ENCODE data around the gene ADAP2.

Gene ADAP2

GRCh38 chr17:30997270-30997669, 75.5 kb downstream of the ADAP2 start:
- no peaks in the 10 kb centered on the region for H3K9me3 Mint-ChIP-seq
- no peaks in the 10 kb centered on the region for H3K27me3 Mint-ChIP-seq
- DNase-seq: no peak
- no peak overlapping the region for H3K4me3 Mint-ChIP-seq
- H3K27ac Mint-ChIP-seq: no peak overlapping the region
- H3K36me3 Mint-ChIP-seq (ENCODE audit: insufficient read depth): peaks cover 17% of the 10 kb centered on the region
- no peak for ATAC-seq (replicated peaks)
- H3K4me1 Mint-ChIP-seq (ENCODE audit: low read depth in 2 of 2): no peaks in the 10 kb centered on the region

- no peaks in the 10 kb centered on the region for H3K9me3 Mint-ChIP-seq
- no peaks in the 10 kb centered on the region for H3K4me1 Mint-ChIP-seq (ENCODE audit: low read depth in 2 of 2)
- peaks cover 17% of the 10 kb centered on the region for H3K36me3 Mint-ChIP-seq (ENCODE audit: insufficient read depth)
- ATAC-seq (replicated peaks) (no peak), DNase-seq (no peak)
- no peaks in the 10 kb centered on the region for H3K27me3 Mint-ChIP-seq
- H3K4me3 Mint-ChIP-seq: no peak overlapping the region
- no peak overlapping the region for H3K27ac Mint-ChIP-seq
Measured at GRCh38 chr17:30997842-30998241, 76.1 kb downstream of the ADAP2 start.

DNA sequence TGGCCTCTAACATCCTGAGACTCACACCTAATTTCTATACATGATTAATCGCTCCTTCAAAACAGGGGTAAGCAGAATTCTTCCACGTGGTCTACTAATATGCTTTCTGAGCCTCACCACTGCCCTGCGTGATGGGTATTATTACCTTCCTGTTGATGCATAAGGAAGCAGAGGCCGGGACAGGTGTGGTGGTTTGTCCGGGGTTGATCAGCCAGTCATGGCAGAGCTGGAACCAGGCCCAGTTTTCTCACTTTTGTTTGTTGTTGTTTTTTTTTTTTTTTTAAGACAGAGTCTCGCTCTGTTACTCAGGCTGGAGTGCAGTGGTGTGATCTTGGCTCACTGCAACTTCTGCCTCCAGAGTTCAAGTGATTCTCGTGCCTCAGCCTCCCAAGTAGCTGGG, 80.3 kb downstream of the ADAP2 start:
- H3K27ac Mint-ChIP-seq: no peak overlapping the region
- DNase-seq: no peak

GRCh38 chr17:31003225-31003866, 81.6 kb downstream of the ADAP2 start:
- Mint-ChIP-seq H3K4me3 (no peak overlapping the region), H3K9me3 (no peaks in the 10 kb centered on the region), H3K27ac (no peak overlapping the region), H3K4me1 (ENCODE audit: low read depth in 2 of 2) (peaks cover 5 to 21% of the 10 kb centered on the region in 2 donors), H3K27me3 (no peaks in the 10 kb centered on the region), H3K36me3 (ENCODE audit: insufficient read depth) (no peaks in the 10 kb centered on the region)
- DNase-seq (no peak), ATAC-seq (replicated peaks) (no peak)

More for the DNA sequence above, 80.3 kb downstream of the ADAP2 start:
- no peak overlapping the region for H3K4me3 Mint-ChIP-seq
- ATAC-seq (replicated peaks): no peak
- no peaks in the 10 kb centered on the region for H3K9me3 Mint-ChIP-seq
- H3K4me1 Mint-ChIP-seq (ENCODE audit: low read depth in 2 of 2): peaks cover 0 to 10% of the 10 kb centered on the region in 2 donors
- no peaks in the 10 kb centered on the region for H3K36me3 Mint-ChIP-seq (ENCODE audit: insufficient read depth)
- H3K27me3 Mint-ChIP-seq: no peaks in the 10 kb centered on the region

GRCh38 chr17:31004160-31004559, 82.4 kb downstream of the ADAP2 start:
- Mint-ChIP-seq H3K36me3 (ENCODE audit: insufficient read depth) (peaks cover 5% of the 10 kb centered on the region), H3K4me3 (no peak overlapping the region), H3K9me3 (no peaks in the 10 kb centered on the region), H3K4me1 (ENCODE audit: low read depth in 2 of 2) (peaks cover 9 to 26% of the 10 kb centered on the region in 2 donors), H3K27ac (no peak overlapping the region), H3K27me3 (no peaks in the 10 kb centered on the region)
- DNase-seq (no peak), ATAC-seq (replicated peaks) (no peak)

GRCh38 chr17:31007695-31008373, 86.1 kb downstream of the ADAP2 start:
- Mint-ChIP-seq H3K36me3 (ENCODE audit: insufficient read depth) (peaks cover 5% of the 10 kb centered on the region), H3K9me3 (no peaks in the 10 kb centered on the region), H3K27me3 (no peaks in the 10 kb centered on the region), H3K4me3 (peak overlapping the region; percentile 88 to 96), H3K27ac (peak overlapping the region; percentile 89 to 99), H3K4me1 (ENCODE audit: low read depth in 2 of 2) (peaks cover 12 to 34% of the 10 kb centered on the region in 2 donors)
- DNase-seq (no peak), ATAC-seq (replicated peaks) (no peak)

- peaks cover 5% of the 10 kb centered on the region for H3K36me3 Mint-ChIP-seq (ENCODE audit: insufficient read depth)
- H3K4me3 Mint-ChIP-seq: peak overlapping the region; percentile 88 to 96
- H3K4me1 Mint-ChIP-seq (ENCODE audit: low read depth in 2 of 2): peaks cover 12 to 34% of the 10 kb centered on the region in 2 donors
- DNase-seq: peak; percentile 36 to 57 (median 50)
- peak; percentile 83 for ATAC-seq (replicated peaks)
- no peaks in the 10 kb centered on the region for H3K27me3 Mint-ChIP-seq
- peak overlapping the region; percentile 89 to 99 for H3K27ac Mint-ChIP-seq
- no peaks in the 10 kb centered on the region for H3K9me3 Mint-ChIP-seq
Measured at GRCh38 chr17:31008374-31009041, 86.8 kb downstream of the ADAP2 start.

All from effector memory CD8-positive, alpha-beta T cell (primary cell).